GM23248 (cell line): Measurements from ENCODE around the gene NSG2. TPM values are rescaled to one million over a fixed set of nuclear protein-coding genes. Genes with fewer than 3 reads are reported as not detected.

ENCODE experiments used
- DNase-seq: peaks from one replicate; pipeline ENCODE4 v3.0.0-alpha.2; 2015
- H2AFZ ChIP-seq: fragments of 200-600 bp; sonication (generic); 2 replicates; pipeline ENCODE4 v1.6.1; 2016; ENCODE audit warnings: antibody characterized with exemption
- H3F3A ChIP-seq: fragments of 200-600 bp; sonication (generic); 2 replicates; pipeline ENCODE4 v1.6.1; 2016; ENCODE audit warnings: mild to moderate bottlenecking, antibody characterized with exemption, mixed run types; ENCODE audit not compliant: insufficient read depth
- H3K27ac ChIP-seq: fragments of 200-600 bp; sonication (generic); 2 replicates; pipeline ENCODE4 v1.5.1; 2016; ENCODE audit warnings: mild to moderate bottlenecking
- H3K27me3 ChIP-seq: fragments of 200-600 bp; sonication (generic); replicated peaks from 2 replicates; pipeline ENCODE4 v1.6.1; 2016; ENCODE audit warnings: mild to moderate bottlenecking; ENCODE audit not compliant: insufficient read depth
- H3K36me3 ChIP-seq: fragments of 200-600 bp; sonication (generic); 2 replicates; pipeline ENCODE4 v1.6.1; 2016; ENCODE audit warnings: low read depth, mild to moderate bottlenecking
- H3K4me1 ChIP-seq: fragments of 200-600 bp; sonication (generic); 2 replicates; pipeline ENCODE4 v1.6.1; 2016; ENCODE audit warnings: mild to moderate bottlenecking; ENCODE audit not compliant: insufficient read depth
- H3K4me2 ChIP-seq: fragments of 200-600 bp; sonication (generic); one replicate; pipeline ENCODE4 v1.6.1; 2016; ENCODE audit warnings: mild to moderate bottlenecking; ENCODE audit not compliant: unreplicated experiment
- H3K4me3 ChIP-seq: fragments of 200-600 bp; sonication (generic); 2 replicates; pipeline ENCODE4 v1.5.1; 2016; ENCODE audit warnings: mild to moderate bottlenecking
- H3K79me2 ChIP-seq: fragments of 200-600 bp; sonication (generic); 2 replicates; pipeline ENCODE4 v1.6.1; 2016; ENCODE audit warnings: mild to moderate bottlenecking; ENCODE audit not compliant: insufficient read depth
- H3K9ac ChIP-seq: fragments of 200-600 bp; sonication (generic); 2 replicates; pipeline ENCODE4 v1.6.1; 2016; ENCODE audit warnings: mild to moderate bottlenecking
- H3K9me2 ChIP-seq: fragments of 200-600 bp; sonication (generic); 2 replicates; pipeline ENCODE4 v1.6.1; 2016; ENCODE audit warnings: mixed run types, mild to moderate bottlenecking, moderate library complexity; ENCODE audit not compliant: insufficient read depth
- H3K9me3 ChIP-seq: fragments of 200-600 bp; sonication (generic); one replicate; pipeline ENCODE4 v1.6.1; 2017; ENCODE audit warnings: low read depth
- H4K20me1 ChIP-seq: fragments of 200-600 bp; sonication (generic); 2 replicates; pipeline ENCODE4 v1.6.0; 2016; ENCODE audit not compliant: insufficient read depth
- EZH2 ChIP-seq: fragments of 200-600 bp; sonication (generic); IDR thresholded peaks from 2 replicates; pipeline ENCODE4 v1.6.1; 2018; ENCODE audit warnings: antibody characterized with exemption, mild to moderate bottlenecking; ENCODE audit not compliant: insufficient read depth, poor library complexity, severe bottlenecking
- EZH2phosphoT487 ChIP-seq: fragments of 200-600 bp; sonication (generic); IDR thresholded peaks from 2 replicates; pipeline ENCODE4 v1.6.1; 2018; ENCODE audit warnings: antibody characterized with exemption, moderate library complexity, mild to moderate bottlenecking, low read depth; ENCODE audit not compliant: insufficient read depth
- WGBS, 2 experiments: methylation state at CpG; one replicate each; pipeline ENCODE4 v1.1.6; 2015 to 2017; ENCODE audit warnings: low lambda C conversion rate in 2 of 2, low coverage in 1 of 2; ENCODE audit errors: missing lambda C conversion rate in 2 of 2; 5-methylcytosine and 5-hydroxymethylcytosine counted together
- in situ Hi-C: fragments of 300-500 bp; cut with MboI; formaldehyde crosslinking; loops from 2 replicates; pipeline ENCODE4 v1.15.0; 2020
- polyA plus RNA-seq: library from polyadenylated mRNA; unstranded; fragments of >200 nt; fragmentation: Nextera tagmentation; extraction: Ambion mirVana; gene quantifications from 2 replicates; pipeline ENCODE4 v1.2.1, GENCODE V29; 2016
- total RNA-seq: library from RNA; depleted of rRNA; stranded (reverse); fragments of >200 nt; shearing (Covaris generic); gene quantifications from 2 replicates; pipeline ENCODE4 v1.2.3, GENCODE V29; 2014

Gene NSG2
- total and polyA plus RNA-seq, 2 experiments from 2014 or later = not detected

GRCh38 chr5:174020928-174021304 lies 24.6 kb upstream of the NSG2 start:
- Histone ChIP-seq H3K79me2 (no peaks in the 10 kb centered on the region), H3K4me1 (no peaks in the 10 kb centered on the region), H2AFZ (no peak overlapping the region), H4K20me1 (no peaks in the 10 kb centered on the region), H3K9me3 (no peaks in the 10 kb centered on the region), H3K9ac (no peak overlapping the region), H3K4me2 (no peak overlapping the region), H3K4me3 (no peak overlapping the region), H3K9me2 (no peaks in the 10 kb centered on the region), H3K27me3 (0 out of 2 replicates have a peak, but pooled peaks cover 3% of the 10 kb centered on the region), H3K27ac (no peak overlapping the region), H3F3A (no peaks in the 10 kb centered on the region), H3K36me3 (no peaks in the 10 kb centered on the region)
- no peak for DNase-seq
- TF ChIP-seq EZH2phosphoT487 (no peak), EZH2 (no peak)
- 28 to 29% methylated on average over 3 of the region's 3 CpGs for WGBS, 2 experiments
- in situ Hi-C loops = no loop called here

DNA sequence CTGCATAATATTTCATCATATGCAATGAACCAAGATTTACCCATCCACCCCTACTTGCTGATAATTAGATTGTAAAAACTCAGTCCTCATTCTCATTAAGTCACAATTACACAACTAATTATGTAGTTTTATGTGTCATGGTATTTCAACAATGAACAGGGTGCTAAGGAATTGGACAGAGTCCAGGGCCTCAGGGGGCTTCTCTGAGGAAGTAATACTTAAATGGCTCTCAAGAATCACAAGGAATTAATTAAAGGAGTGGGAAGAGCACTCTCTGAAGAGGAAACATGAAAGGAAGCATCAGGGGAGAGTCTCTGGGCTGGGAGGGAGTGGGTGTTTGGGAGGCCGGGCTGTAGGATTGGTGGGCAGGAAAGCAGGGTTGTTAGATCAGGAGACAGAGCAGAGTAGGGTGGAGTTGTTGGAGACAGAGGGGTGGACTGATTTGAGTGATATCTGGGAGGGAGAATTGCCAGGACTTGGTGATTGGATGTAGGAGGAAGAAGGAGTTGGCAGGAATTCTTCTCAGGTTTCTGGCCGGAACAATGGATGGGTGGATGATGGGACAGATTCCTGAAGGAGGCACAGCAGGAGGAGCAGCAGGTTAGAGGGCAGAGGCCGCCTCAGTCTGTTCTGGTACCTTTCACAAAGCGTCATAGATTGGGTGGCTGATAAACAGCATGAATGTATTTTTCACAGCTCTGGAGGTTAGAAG lies 23.0 kb upstream of the NSG2 start:
- H3K9ac ChIP-seq = no peak overlapping the region
- H4K20me1 ChIP-seq = no peaks in the 10 kb centered on the region
- no peaks in the 10 kb centered on the region for H3K36me3 ChIP-seq
- no peaks in the 10 kb centered on the region for H3F3A ChIP-seq
- in situ Hi-C loops = no loop called here
- WGBS, 2 experiments = 2 to 7% methylated on average over 4 of the region's 4 CpGs
- H3K27ac ChIP-seq = no peak overlapping the region
- no peak overlapping the region for H3K4me2 ChIP-seq
- H3K9me3 ChIP-seq = no peaks in the 10 kb centered on the region
- H3K4me1 ChIP-seq = no peaks in the 10 kb centered on the region
- no peak overlapping the region for H2AFZ ChIP-seq
- H3K79me2 ChIP-seq = no peaks in the 10 kb centered on the region
- no peak for TF ChIP-seq EZH2
- no peak for TF ChIP-seq EZH2phosphoT487
- 0 out of 2 replicates have a peak, but pooled peaks cover 3% of the 10 kb centered on the region for H3K27me3 ChIP-seq
- no peaks in the 10 kb centered on the region for H3K9me2 ChIP-seq
- DNase-seq = no peak
- H3K4me3 ChIP-seq = no peak overlapping the region

- in situ Hi-C loops = no loop called here
- Histone ChIP-seq H3K9me2 (no peaks in the 10 kb centered on the region), H3K4me2 (no peak overlapping the region), H3K9me3 (no peaks in the 10 kb centered on the region), H3K9ac (no peak overlapping the region), H3K4me3 (no peak overlapping the region), H2AFZ (no peak overlapping the region), H3K79me2 (no peaks in the 10 kb centered on the region), H3F3A (no peaks in the 10 kb centered on the region), H3K4me1 (no peaks in the 10 kb centered on the region), H3K27me3 (no peaks in the 10 kb centered on the region), H3K36me3 (no peaks in the 10 kb centered on the region), H3K27ac (no peak overlapping the region), H4K20me1 (no peaks in the 10 kb centered on the region)
- TF ChIP-seq EZH2 (no peak), EZH2phosphoT487 (no peak)
- WGBS, 2 experiments = 39 to 45% methylated on average over 2 of the region's 2 CpGs
- no peak for DNase-seq
Measured at GRCh38 chr5:174030286-174030685, 15.2 kb upstream of the NSG2 start.

- Histone ChIP-seq H3K9me3 (no peaks in the 10 kb centered on the region), H3K27me3 (no peaks in the 10 kb centered on the region), H3K9me2 (no peaks in the 10 kb centered on the region), H3F3A (no peaks in the 10 kb centered on the region), H3K9ac (no peak overlapping the region), H3K4me3 (no peak overlapping the region), H2AFZ (no peak overlapping the region), H4K20me1 (no peaks in the 10 kb centered on the region), H3K36me3 (no peaks in the 10 kb centered on the region), H3K27ac (no peak overlapping the region), H3K79me2 (no peaks in the 10 kb centered on the region), H3K4me2 (no peak overlapping the region), H3K4me1 (no peaks in the 10 kb centered on the region)
- DNase-seq = no peak
- 25 to 34% methylated on average over 6 of the region's 6 CpGs for WGBS, 2 experiments
- in situ Hi-C loops = no loop called here
- TF ChIP-seq EZH2 (no peak), EZH2phosphoT487 (no peak)
Measured at GRCh38 chr5:174044466-174045254, 846 bp upstream of the NSG2 start.
